Fibroblast of gingiva (primary cell): ENCODE measurements around the gene POU2AF2.
"Not testable (repeated sequence)": the region's sequence is repeated elsewhere in the genome, so short reads cannot be mapped to it uniquely, and the experiment has no call there.

ENCODE experiments used
- DNase-seq: peaks from one replicate; pipeline ENCODE4 v3.0.0-alpha.2; 2011; ENCODE audit warnings: low read depth

The POU2AF2 gene

GRCh38 chr11:111245425-111245824, at the start of gene POU2AF2:
Gene POU2AF2 (plus strand): TSS chr11:111245725. CDS start chr11:111245854, 129 bp downstream.
- DNase-seq = no peak

- no peak for DNase-seq
Measured at GRCh38 chr11:111200010-111200534, 45.5 kb upstream of the POU2AF2 start.

- no peak for DNase-seq
Measured at GRCh38 chr11:111204211-111204610, 41.3 kb upstream of the POU2AF2 start.

- DNase-seq = no peak
Measured at GRCh38 chr11:111205632-111206385, 39.7 kb upstream of the POU2AF2 start.

GRCh38 chr11:111206472-111206871, 39.1 kb upstream of the POU2AF2 start:
- DNase-seq = peak; percentile 63

GRCh38 chr11:111207213-111207612, 38.3 kb upstream of the POU2AF2 start:
- DNase-seq = no peak

- DNase-seq = no peak
Measured at GRCh38 chr11:111209543-111210355, 35.8 kb upstream of the POU2AF2 start.

GRCh38 chr11:111213256-111213655, 32.3 kb upstream of the POU2AF2 start:
- no peak for DNase-seq

GRCh38 chr11:111220721-111221120, 24.8 kb upstream of the POU2AF2 start:
- DNase-seq = no peak

- no peak for DNase-seq
Measured at GRCh38 chr11:111221208-111221607, 24.3 kb upstream of the POU2AF2 start.

- DNase-seq = not testable (repeated sequence)
Measured at GRCh38 chr11:111221936-111222335, 23.6 kb upstream of the POU2AF2 start.

GRCh38 chr11:111222821-111223455, 22.6 kb upstream of the POU2AF2 start:
- not testable (repeated sequence) for DNase-seq

GRCh38 chr11:111225881-111226280, 19.6 kb upstream of the POU2AF2 start:
- no peak for DNase-seq

GRCh38 chr11:111229604-111230003, 15.9 kb upstream of the POU2AF2 start:
- no peak for DNase-seq

- no peak for DNase-seq
Measured at GRCh38 chr11:111230122-111230465, 15.4 kb upstream of the POU2AF2 start.

GRCh38 chr11:111231836-111232235, 13.7 kb upstream of the POU2AF2 start:
- peak; percentile 60 for DNase-seq

- no peak for DNase-seq
Measured at GRCh38 chr11:111236383-111236782, 9.1 kb upstream of the POU2AF2 start.

GRCh38 chr11:111237926-111238325, 7.6 kb upstream of the POU2AF2 start:
- DNase-seq = no peak

- DNase-seq = no peak
Measured at GRCh38 chr11:111246956-111247355, 1.4 kb downstream of the POU2AF2 start.

- DNase-seq = no peak
Measured at GRCh38 chr11:111250936-111251335, 5.4 kb downstream of the POU2AF2 start.

GRCh38 chr11:111253131-111253530, 7.6 kb downstream of the POU2AF2 start:
- no peak for DNase-seq

- DNase-seq = no peak
Measured at GRCh38 chr11:111253630-111254029, 8.1 kb downstream of the POU2AF2 start.

GRCh38 chr11:111258046-111258445, 12.5 kb downstream of the POU2AF2 start:
- DNase-seq = no peak
